Colonic mucosa (tissue), 4 donors: ENCODE data around the gene IL17RB. TPM values are rescaled to one million over a fixed set of nuclear protein-coding genes. Genes with fewer than 3 reads are reported as not detected.

Experiments used
- DNase-seq: peaks from one replicate; pipeline ENCODE4 v3.0.0-alpha.2; 2020
- H3K27ac ChIP-seq: fragments of 200-600 bp; one replicate; pipeline ENCODE4 v1.8.0; 2021
- H3K27me3 ChIP-seq: fragments of 200-600 bp; one replicate; pipeline ENCODE4 v1.8.0; 2021
- H3K36me3 ChIP-seq: fragments of 200-600 bp; one replicate; pipeline ENCODE4 v1.8.0; 2021
- H3K4me1 ChIP-seq: fragments of 200-600 bp; one replicate; pipeline ENCODE4 v1.8.0; 2021; ENCODE audit warnings: mild to moderate bottlenecking
- H3K4me3 ChIP-seq: fragments of 200-600 bp; one replicate; pipeline ENCODE4 v1.8.0; 2021
- H3K9ac ChIP-seq, 2 donors: one replicate each; pipeline ENCODE4 v1.7.0; 2013; ENCODE audit warnings: control low read depth in 2 of 2, low read depth in 2 of 2, low read length in 2 of 2
- H3K9me3 ChIP-seq: fragments of 200-600 bp; one replicate; pipeline ENCODE4 v1.8.0; 2021
- CTCF ChIP-seq: fragments of 200-600 bp; IDR thresholded peaks from one replicate; pipeline ENCODE4 v1.8.0; 2022; ENCODE audit warnings: antibody characterized with exemption, mild to moderate bottlenecking
- intact Hi-C: fragments of 100-400 bp; cut with DNase I; formaldehyde crosslinking; loops from one replicate; pipeline ENCODE4 v1.14.1; 2022
- total RNA-seq, 2 donors: library from RNA; stranded (reverse); fragmentation: NEBNext Ultra II Directional in 1 of 2; extraction: Animal tissue kit (Norgen Biotek cat#: 25700) in 1 of 2; gene quantifications; one replicate each; pipeline ENCODE4 v1.2.1, GENCODE V29; 2021
- donor health status: healthy.
- donor health status: DM: no; HTN: no; CAD: no.
- donor health status: DM: no; HTN: no; CAD: no.

IL17RB gene
- total RNA-seq, 2 donors from 2014 or later, result 18.6 to 25.7 TPM

GRCh38 chr3:53859178-53859577 is 12.8 kb downstream of the IL17RB start:
- no peak overlapping the region for H3K27ac ChIP-seq
- TF ChIP-seq CTCF, result no peak
- no peak for DNase-seq
- no peaks in the 10 kb centered on the region for H3K9me3 ChIP-seq
- H3K9ac ChIP-seq, result no peak overlapping the region
- H3K36me3 ChIP-seq, result no peaks in the 10 kb centered on the region
- no peaks in the 10 kb centered on the region for H3K4me1 ChIP-seq
- no peak overlapping the region for H3K4me3 ChIP-seq
- intact Hi-C loops, result no loop called here
- H3K27me3 ChIP-seq, result no peaks in the 10 kb centered on the region

- Histone ChIP-seq H3K4me1 (no peaks in the 10 kb centered on the region), H3K4me3 (no peak overlapping the region), H3K27ac (no peak overlapping the region), H3K27me3 (no peaks in the 10 kb centered on the region), H3K36me3 (peaks cover 3% of the 10 kb centered on the region), H3K9me3 (no peaks in the 10 kb centered on the region), H3K9ac (no peak overlapping the region)
- TF ChIP-seq CTCF, result no peak
- no peak for DNase-seq
- intact Hi-C loops, result no loop called here
These were observed 13.8 kb downstream of the IL17RB start for GRCh38 chr3:53860196-53860595.

- intact Hi-C loops, result no loop called here
- no peak for DNase-seq
- H3K4me1 ChIP-seq, result no peaks in the 10 kb centered on the region
- no peak for TF ChIP-seq CTCF
- no peaks in the 10 kb centered on the region for H3K27me3 ChIP-seq
- H3K36me3 ChIP-seq, result peaks cover 6% of the 10 kb centered on the region
- no peak overlapping the region for H3K4me3 ChIP-seq
- H3K27ac ChIP-seq, result no peak overlapping the region
- H3K9ac ChIP-seq, result no peak overlapping the region
- H3K9me3 ChIP-seq, result no peaks in the 10 kb centered on the region
These were observed 15.9 kb downstream of the IL17RB start for GRCh38 chr3:53862241-53862640.

- H3K27me3 ChIP-seq, result no peaks in the 10 kb centered on the region
- H3K4me3 ChIP-seq, result no peak overlapping the region
- H3K9me3 ChIP-seq, result no peaks in the 10 kb centered on the region
- H3K36me3 ChIP-seq, result peaks cover 6% of the 10 kb centered on the region
- DNase-seq, result no peak
- H3K4me1 ChIP-seq, result no peaks in the 10 kb centered on the region
- TF ChIP-seq CTCF, result no peak
- H3K27ac ChIP-seq, result no peak overlapping the region
- H3K9ac ChIP-seq, result no peak overlapping the region
- intact Hi-C loops, result no loop called here
These were observed 16.8 kb downstream of the IL17RB start for GRCh38 chr3:53863145-53863544.

GRCh38 chr3:53865732-53866499 is 19.5 kb downstream of the IL17RB start:
- Histone ChIP-seq H3K36me3 (peaks cover 9% of the 10 kb centered on the region), H3K9me3 (no peaks in the 10 kb centered on the region), H3K27ac (no peak overlapping the region), H3K9ac (no peak overlapping the region), H3K4me3 (no peak overlapping the region), H3K4me1 (no peaks in the 10 kb centered on the region), H3K27me3 (no peaks in the 10 kb centered on the region)
- intact Hi-C loops, result no loop called here
- TF ChIP-seq CTCF, result no peak
- DNase-seq, result no peak
